Spleen (tissue), 11 donors: ENCODE measurements around the gene MYO16. TPM values are rescaled to one million over a fixed set of nuclear protein-coding genes. Genes with fewer than 3 reads are reported as not detected.

Experiments
- DNase-seq: peaks from one replicate; pipeline ENCODE4 v3.0.0-alpha.2; 2020
- H3K27ac ChIP-seq, 8 donors: fragments of 200-600 bp; sonication (generic) in 7 of 8; 1 replicate in 4 of 8; 2 replicates in 4 of 8; pipeline versions ENCODE4 v1.5.0 to v1.8.0; 2016 to 2021; ENCODE audit warnings: inconsistent platforms in 4 of 8, mild to moderate bottlenecking in 4 of 8, moderate library complexity in 1 of 8
- H3K27me3 ChIP-seq, 7 donors: fragments of 200-600 bp; sonication (generic) in 6 of 7; replicated peaks in 1 of 7; 1 replicate in 4 of 7; 2 replicates in 3 of 7; pipeline versions ENCODE4 v1.5.0 to v1.8.0; 2016 to 2021; ENCODE audit warnings: inconsistent platforms in 3 of 7, mild to moderate bottlenecking in 1 of 7
- H3K36me3 ChIP-seq, 6 donors: fragments of 200-600 bp; sonication (generic) in 5 of 6; 1 replicate in 4 of 6; 2 replicates in 2 of 6; pipeline versions ENCODE4 v1.5.0 to v1.8.0; 2016 to 2021; ENCODE audit warnings: inconsistent platforms in 2 of 6
- H3K4me1 ChIP-seq, 6 donors: fragments of 200-600 bp; sonication (generic) in 5 of 6; 1 replicate in 3 of 6; 2 replicates in 3 of 6; pipeline versions ENCODE4 v1.5.0 to v1.8.0; 2016 to 2021; ENCODE audit warnings: inconsistent platforms in 3 of 6
- H3K4me3 ChIP-seq, 8 donors: fragments of 200-600 bp; sonication (generic) in 7 of 8; 1 replicate in 4 of 8; 2 replicates in 4 of 8; pipeline versions ENCODE4 v1.5.0 to v1.8.0; 2016 to 2021; ENCODE audit warnings: inconsistent platforms in 4 of 8, mild to moderate bottlenecking in 4 of 8, moderate library complexity in 2 of 8
- H3K9me3 ChIP-seq, 8 donors: fragments of 200-600 bp; sonication (generic) in 7 of 8; 1 replicate in 4 of 8; 2 replicates in 4 of 8; pipeline versions ENCODE4 v1.5.0 to v1.8.0; 2016 to 2021; ENCODE audit warnings: inconsistent platforms in 4 of 8
- CTCF ChIP-seq, 11 experiments: fragments of 200-600 bp in 7 of 11; fragments of 450-650 bp in 4 of 11; sonication (generic) in 4 of 11; IDR thresholded peaks in 8 of 11; conservative IDR thresholded peaks in 3 of 11; 1 replicate in 7 of 11; 2 replicates in 4 of 11; pipeline versions ENCODE4 v1.4.0 to v1.8.0; 2016 to 2021; ENCODE audit warnings: antibody characterized with exemption in 11 of 11, inconsistent platforms in 4 of 11, mild to moderate bottlenecking in 1 of 11
- POLR2A ChIP-seq, 3 donors: fragments of 450-650 bp; IDR thresholded peaks; one replicate each; pipeline ENCODE4 v1.5.1; 2017; ENCODE audit warnings: antibody characterized with exemption in 3 of 3, mild to moderate bottlenecking in 1 of 3
- POLR2AphosphoS5 ChIP-seq, 3 donors: sonication (generic); formaldehyde crosslinking; IDR thresholded peaks; one replicate each; pipeline ENCODE4 v1.5.1; 2017; ENCODE audit warnings: antibody characterized with exemption in 3 of 3
- WGBS, 5 donors: extraction: QIAGEN DNeasy Blood & Tissue Kit in 3 of 5; methylation state at CpG; one replicate each; pipeline versions ENCODE4 v1.1.5 to v1.1.7; 2013 to 2018; 5-methylcytosine and 5-hydroxymethylcytosine counted together
- intact Hi-C: fragments of 100-400 bp; cut with DNase I; formaldehyde crosslinking; loops from one replicate; pipeline ENCODE4 v1.15.0; 2023; ENCODE audit warnings: low total_unique reads
- polyA plus RNA-seq, 3 donors: library from polyadenylated mRNA; stranded (reverse); fragments of 200-250 nt; gene quantifications; one replicate each; pipeline ENCODE4 v1.2.1, GENCODE V29; 2013
- total RNA-seq, 7 donors: library from RNA; depleted of rRNA in 3 of 7; stranded (reverse); fragments of >200 nt in 3 of 7; fragmentation: NEBNext Ultra II Directional in 4 of 7; extraction: Animal tissue kit (Norgen Biotek cat#: 25700) in 4 of 7; gene quantifications; one replicate each; pipeline versions ENCODE4 v1.1.0 to v1.2.1, GENCODE V29; 2016 to 2021
- donor health status: healthy with polysubstance abuse.
- donor health status: DM: no; HTN: no; CAD: no; lungs with moderate emphysema.
- donor health status: DM: no; HTN: no; CAD: no.
- donor health status: Bipolar disorder and iron deficiency.
- donor health status: healthy.
- donor health status: DM: no; HTN: no; CAD: no.
- donor health status: DM: yes; HTN: yes; CAD: no.

Gene MYO16
- total and polyA plus RNA-seq, 10 donors = 0.03 to 0.51 (median 0.26) TPM; not detected in 1

DNA sequence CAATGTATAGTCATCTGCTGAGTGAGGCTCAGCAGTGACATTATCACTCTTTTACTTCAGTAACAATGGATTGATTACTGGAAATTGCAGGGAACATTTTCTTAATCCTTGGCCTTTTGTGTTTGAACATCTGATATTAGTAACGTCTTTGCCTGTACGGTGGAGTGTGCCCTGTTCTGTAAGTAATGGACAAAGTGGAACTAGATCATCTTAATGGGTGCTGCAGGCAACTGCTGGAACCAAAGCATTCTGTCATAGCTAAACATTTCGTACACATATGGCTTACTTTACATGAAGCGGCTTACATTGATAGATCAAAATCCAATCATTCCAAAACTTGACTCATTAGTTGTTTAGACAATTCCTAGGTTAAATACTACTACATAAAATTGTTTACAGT is 114.1 kb downstream of the MYO16 start:
- Histone ChIP-seq H3K9me3 (peaks cover 0 to 20% (median 7%) of the 10 kb centered on the region in 8 donors), H3K4me3 (no peak overlapping the region), H3K36me3 (no peaks in the 10 kb centered on the region), H3K27ac (no peak overlapping the region), H3K4me1 (no peaks in the 10 kb centered on the region), H3K27me3 (no peaks in the 10 kb centered on the region)
- intact Hi-C loops = no loop called here
- 86 to 92% (median 90%) methylated on average over 4 of the region's 4 CpGs for WGBS, 5 donors
- no peak for DNase-seq
- no peak for TF ChIP-seq CTCF (IDR thresholded peaks at IDR 0.05 in 8 of 11, conservative IDR thresholded peaks at IDR 0.05 in 3 of 11)
- no peak for TF ChIP-seq POLR2AphosphoS5 (IDR thresholded peaks at IDR 0.05)

- TF ChIP-seq CTCF (IDR thresholded peaks at IDR 0.05 in 8 of 11, conservative IDR thresholded peaks at IDR 0.05 in 3 of 11) = no peak
- TF ChIP-seq POLR2AphosphoS5 (IDR thresholded peaks at IDR 0.05) = no peak
- TF ChIP-seq POLR2A (IDR thresholded peaks at IDR 0.05) = no peak
- no peak for DNase-seq
- Histone ChIP-seq H3K4me3 (no peak overlapping the region), H3K27ac (no peak overlapping the region), H3K4me1 (no peaks in the 10 kb centered on the region), H3K27me3 (no peaks in the 10 kb centered on the region), H3K9me3 (peaks cover 0 to 5% (median 0%) of the 10 kb centered on the region in 8 donors), H3K36me3 (no peaks in the 10 kb centered on the region)
- intact Hi-C loops = no loop called here
- WGBS, 5 donors = 57 to 75% (median 66%) methylated on average over 1 of the region's 1 CpG
Observed at GRCh38 chr13:108747843-108748242, 118.4 kb downstream of the MYO16 start.

DNA sequence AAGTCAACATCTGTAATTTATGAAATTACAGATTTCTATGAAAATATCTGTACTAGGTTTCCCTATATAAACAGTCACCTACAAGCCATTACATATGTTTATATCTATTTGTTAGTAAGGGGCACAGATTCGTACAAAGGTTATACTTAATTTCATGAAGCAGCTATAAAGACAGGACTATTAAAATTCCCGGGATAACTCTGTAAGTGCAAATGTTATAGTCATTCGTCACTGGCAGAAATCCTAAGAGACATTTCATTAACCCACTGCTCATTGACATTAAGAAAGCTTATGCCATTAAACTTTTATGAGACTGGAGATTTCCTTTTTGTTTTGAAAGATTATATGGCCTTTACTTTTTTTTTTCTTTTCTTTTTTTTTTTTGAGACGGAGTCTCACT is 122.9 kb downstream of the MYO16 start:
- no peak for DNase-seq
- Histone ChIP-seq H3K36me3 (no peaks in the 10 kb centered on the region), H3K4me1 (no peaks in the 10 kb centered on the region), H3K27me3 (no peaks in the 10 kb centered on the region), H3K9me3 (no peaks in the 10 kb centered on the region), H3K27ac (no peak overlapping the region), H3K4me3 (no peak overlapping the region)
- TF ChIP-seq CTCF (IDR thresholded peaks at IDR 0.05 in 8 of 11, conservative IDR thresholded peaks at IDR 0.05 in 3 of 11) (no peak), POLR2A (IDR thresholded peaks at IDR 0.05) (no peak), POLR2AphosphoS5 (IDR thresholded peaks at IDR 0.05) (no peak)
- 64 to 77% (median 67%) methylated on average over 4 of the region's 4 CpGs for WGBS, 5 donors
- intact Hi-C loops = no loop called here

- H3K4me3 ChIP-seq = no peak overlapping the region
- H3K27me3 ChIP-seq = no peaks in the 10 kb centered on the region
- intact Hi-C loops = no loop called here
- DNase-seq = no peak
- no peaks in the 10 kb centered on the region for H3K9me3 ChIP-seq
- H3K4me1 ChIP-seq = no peaks in the 10 kb centered on the region
- TF ChIP-seq POLR2AphosphoS5 (IDR thresholded peaks at IDR 0.05) = no peak
- TF ChIP-seq CTCF (IDR thresholded peaks at IDR 0.05 in 8 of 11, conservative IDR thresholded peaks at IDR 0.05 in 3 of 11) = no peak
- TF ChIP-seq POLR2A (IDR thresholded peaks at IDR 0.05) = no peak
- H3K36me3 ChIP-seq = no peaks in the 10 kb centered on the region
- H3K27ac ChIP-seq = no peak overlapping the region
Observed at GRCh38 chr13:108755083-108755482, 125.7 kb downstream of the MYO16 start.
